HepG2 (cell line): ENCODE measurements around the gene CORO7. TPM values are rescaled to one million over a fixed set of nuclear protein-coding genes. Genes with fewer than 3 reads are reported as not detected.

Experiments used
- CBX1 ChIP-seq: IDR thresholded peaks from one replicate; pipeline ENCODE4 v1.6.1; 2016; ENCODE audit warnings: antibody characterized with exemption, low read depth
- CREB3 ChIP-seq: sonication (generic); formaldehyde crosslinking; IDR thresholded peaks from 2 replicates; pipeline ENCODE4 v1.5.0; 2020; ENCODE audit warnings: missing genetic modification reagents
- DMAP1 ChIP-seq: IDR thresholded peaks from 2 replicates; pipeline ENCODE4 v1.6.1; 2016
- EEA1 ChIP-seq: sonication (generic); formaldehyde crosslinking; IDR thresholded peaks from 2 replicates; pipeline ENCODE4 v1.5.1; 2020; ENCODE audit warnings: mild to moderate bottlenecking, missing genetic modification reagents, borderline replicate concordance
- HDAC6 ChIP-seq: fragments of 200-600 bp; sonication (generic); IDR thresholded peaks from 2 replicates; pipeline ENCODE4 v1.7.0; 2017; ENCODE audit warnings: mild to moderate bottlenecking, antibody characterized with exemption, low read length, low read depth
- KAT7 ChIP-seq: IDR thresholded peaks from 2 replicates; pipeline ENCODE4 v1.6.1; 2018; ENCODE audit warnings: borderline replicate concordance, missing compliant biosample characterization
- RBFOX2 ChIP-seq: fragments of 200-400 bp; formaldehyde crosslinking; IDR thresholded peaks from 2 replicates; pipeline ENCODE4 v1.6.1; 2017; ENCODE audit warnings: low read depth, mild to moderate bottlenecking, low read length
- SSRP1 ChIP-seq: IDR thresholded peaks from 2 replicates; pipeline ENCODE4 v1.6.1; 2016; ENCODE audit warnings: control low read depth
- STAT6 ChIP-seq: sonication (generic); formaldehyde crosslinking; IDR thresholded peaks from 2 replicates; pipeline ENCODE4 v1.4.0; 2020; ENCODE audit warnings: missing genetic modification reagents, mild to moderate bottlenecking, borderline replicate concordance
- TAF15 ChIP-seq: fragments of 200-400 bp; formaldehyde crosslinking; IDR thresholded peaks from one replicate; pipeline ENCODE4 v1.6.1; 2018; ENCODE audit warnings: mild to moderate bottlenecking, low read depth, low read length; ENCODE audit not compliant: poor library complexity, severe bottlenecking
- TCF7L2 ChIP-seq: IDR thresholded peaks from 2 replicates; pipeline ENCODE4 v1.6.1; 2011; ENCODE audit warnings: mild to moderate bottlenecking, low read depth, low read length, moderate library complexity
- ZBTB20 ChIP-seq: sonication (generic); formaldehyde crosslinking; IDR thresholded peaks from 2 replicates; pipeline ENCODE4 v1.8.1; 2023; ENCODE audit warnings: missing genetic modification reagents, low read depth, mild to moderate bottlenecking, borderline replicate concordance
- ZBTB42 ChIP-seq: sonication (generic); formaldehyde crosslinking; IDR thresholded peaks from 2 replicates; pipeline ENCODE4 v1.5.0; 2020; ENCODE audit warnings: mild to moderate bottlenecking, missing genetic modification reagents
- ZNF142 ChIP-seq: sonication (generic); formaldehyde crosslinking; IDR thresholded peaks from 2 replicates; pipeline ENCODE4 v1.4.0; 2020; ENCODE audit warnings: missing genetic modification reagents
- ZNF17 ChIP-seq: sonication (generic); formaldehyde crosslinking; IDR thresholded peaks from 2 replicates; pipeline ENCODE4 v1.5.0; 2020; ENCODE audit warnings: mild to moderate bottlenecking, missing genetic modification reagents
- ZNF224 ChIP-seq: sonication (generic); formaldehyde crosslinking; IDR thresholded peaks from 2 replicates; pipeline ENCODE4 v1.5.0; 2020; ENCODE audit warnings: mild to moderate bottlenecking, missing genetic modification reagents
- ZNF431 ChIP-seq: sonication (generic); formaldehyde crosslinking; IDR thresholded peaks from 2 replicates; pipeline ENCODE4 v1.9.0; 2022; ENCODE audit warnings: missing genetic modification reagents, low read depth, mild to moderate bottlenecking, borderline replicate concordance
- ZNF510 ChIP-seq: sonication (generic); formaldehyde crosslinking; IDR thresholded peaks from 2 replicates; pipeline ENCODE4 v1.4.0; 2020; ENCODE audit warnings: low read depth, mild to moderate bottlenecking, missing genetic modification reagents
- ZNF570 ChIP-seq: sonication (generic); formaldehyde crosslinking; IDR thresholded peaks from 2 replicates; pipeline ENCODE4 v1.4.0; 2020; ENCODE audit warnings: mild to moderate bottlenecking, missing genetic modification reagents, borderline replicate concordance
- ZNF737 ChIP-seq: sonication (generic); formaldehyde crosslinking; IDR thresholded peaks from 2 replicates; pipeline ENCODE4 v1.5.0; 2020; ENCODE audit warnings: missing genetic modification reagents, mild to moderate bottlenecking, borderline replicate concordance
- polyA plus RNA-seq, 8 experiments: library from polyadenylated mRNA; depleted of rRNA in 3 of 8; stranded (reverse) in 7 of 8; unstranded in 1 of 8; fragments of >200 nt; fragmentation: Illumina TruSeq in 4 of 8; extraction: Trizol in 4 of 8; gene quantifications; 2 replicates each; pipeline versions ENCODE4 v1.2.1 to v1.2.3, GENCODE V29; 2011 to 2016; ENCODE audit warnings: low read depth in 4 of 8, missing spikeins in 1 of 8, mixed read lengths in 1 of 8; ENCODE audit not compliant: insufficient read depth in 1 of 8
- total RNA-seq, 5 experiments: library from RNA; depleted of rRNA; stranded (reverse); fragments of >200 nt; fragmentation: Illumina TruSeq; extraction: Trizol; gene quantifications; 2 replicates each; pipeline ENCODE4 v1.2.3, GENCODE V29; 2016; ENCODE audit warnings: low read depth in 1 of 5

CORO7 gene
- total and polyA plus RNA-seq, 2 of the 13 experiments (the other 11 are each of a cell fraction or from before 2014, with no cell fraction given), result 9.9 to 14.3 TPM

DNA sequence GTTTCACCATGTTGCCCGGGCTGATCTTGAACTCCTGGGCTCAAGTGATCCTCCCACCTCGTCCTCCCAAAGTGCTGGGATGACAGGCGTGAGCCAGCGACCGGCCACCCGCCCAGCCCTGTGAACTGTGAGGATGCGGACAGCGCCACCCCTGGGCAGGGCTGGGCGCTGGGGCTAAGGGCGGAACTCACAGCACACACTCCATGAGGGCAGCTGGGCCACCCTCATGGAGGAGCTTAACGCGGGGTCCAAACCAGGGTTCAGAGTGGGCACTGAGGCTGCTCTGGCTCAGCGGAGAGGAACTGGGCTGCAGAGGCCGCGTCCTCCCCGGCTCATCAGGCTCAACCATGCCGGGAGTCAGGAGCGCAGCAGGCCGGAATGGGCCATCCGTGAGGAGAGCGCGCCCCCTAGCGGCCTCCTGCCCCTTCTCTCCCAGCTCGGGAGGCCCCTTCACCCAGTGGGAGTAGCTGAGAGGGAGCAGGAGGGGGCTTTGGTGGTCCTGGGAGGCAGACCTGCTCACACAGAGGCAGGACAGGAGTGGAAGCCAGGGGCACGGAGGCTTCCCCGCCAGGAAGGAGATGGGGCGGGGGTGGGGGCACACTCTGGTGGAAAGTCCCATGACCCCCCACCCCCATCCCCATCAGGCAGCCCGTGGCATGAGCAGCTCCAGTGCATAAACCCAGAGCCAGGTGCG is 13.8 kb downstream of the CORO7 start (continued):
- TF ChIP-seq TAF15 (no peak), EEA1 (CRISPR knock-in tag) (no peak), TCF7L2 (no peak), CBX1 (no peak), ZBTB20 (CRISPR knock-in tag) (peak; percentile 46; the same call in 1 of the 2 replicates), ZNF510 (CRISPR knock-in tag) (no peak), ZNF431 (CRISPR knock-in tag) (no peak), ZBTB42 (no peak), ZNF737 (CRISPR knock-in tag) (no peak), ZNF224 (CRISPR knock-in tag) (no peak), HDAC6 (no peak), KAT7 (CRISPR knock-in tag) (no peak), SSRP1 (CRISPR knock-in tag) (no peak), DMAP1 (CRISPR knock-in tag) (no peak), ZNF17 (CRISPR knock-in tag) (no peak), STAT6 (CRISPR knock-in tag) (no peak), ZNF570 (no peak), RBFOX2 (no peak), ZNF142 (CRISPR knock-in tag) (no peak), CREB3 (no peak)
